ENCODE measurements around the gene PNLIPRP2.

PNLIPRP2 gene

DNA sequence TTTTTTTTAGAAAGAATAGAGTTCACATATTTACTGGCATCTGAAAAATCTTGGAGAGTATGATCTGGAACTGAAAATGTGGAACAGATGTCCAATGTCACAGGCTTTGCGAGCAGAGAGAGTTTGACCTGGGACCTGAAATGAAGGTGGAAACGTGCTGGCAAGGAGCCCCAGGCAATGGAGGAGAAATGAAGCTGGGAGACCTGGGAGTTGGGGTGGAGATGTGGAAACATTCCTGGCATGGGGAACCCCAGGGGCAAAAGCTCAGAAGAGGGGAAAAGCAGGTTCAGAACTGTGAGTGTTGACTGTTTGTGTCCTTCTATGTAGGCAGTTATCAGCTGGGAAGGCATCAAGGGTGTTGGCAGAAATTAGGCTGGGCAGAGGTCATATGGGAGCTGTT is 7.3 kb upstream of the PNLIPRP2 start:
- no peak for DNase-seq

DNA sequence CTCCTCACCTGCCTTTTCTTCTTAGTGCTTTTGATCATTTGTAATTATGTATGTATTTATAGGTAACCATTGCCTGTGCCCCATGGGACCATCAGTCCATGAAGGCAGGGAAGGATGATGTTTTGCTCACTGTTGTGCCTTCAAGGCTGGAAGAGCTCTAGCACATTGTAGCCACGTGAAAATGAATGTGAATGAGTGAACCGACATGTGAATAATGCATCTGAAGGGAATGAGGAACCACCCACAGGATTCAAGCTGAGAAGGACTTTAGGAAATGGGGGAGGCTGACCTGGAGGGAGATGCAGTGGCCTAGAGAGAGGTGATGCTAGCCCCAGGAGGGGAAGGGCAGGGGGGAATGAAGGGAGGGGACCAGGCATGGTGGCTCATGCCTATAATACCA is 6.0 kb upstream of the PNLIPRP2 start:
- no peak for DNase-seq

DNA sequence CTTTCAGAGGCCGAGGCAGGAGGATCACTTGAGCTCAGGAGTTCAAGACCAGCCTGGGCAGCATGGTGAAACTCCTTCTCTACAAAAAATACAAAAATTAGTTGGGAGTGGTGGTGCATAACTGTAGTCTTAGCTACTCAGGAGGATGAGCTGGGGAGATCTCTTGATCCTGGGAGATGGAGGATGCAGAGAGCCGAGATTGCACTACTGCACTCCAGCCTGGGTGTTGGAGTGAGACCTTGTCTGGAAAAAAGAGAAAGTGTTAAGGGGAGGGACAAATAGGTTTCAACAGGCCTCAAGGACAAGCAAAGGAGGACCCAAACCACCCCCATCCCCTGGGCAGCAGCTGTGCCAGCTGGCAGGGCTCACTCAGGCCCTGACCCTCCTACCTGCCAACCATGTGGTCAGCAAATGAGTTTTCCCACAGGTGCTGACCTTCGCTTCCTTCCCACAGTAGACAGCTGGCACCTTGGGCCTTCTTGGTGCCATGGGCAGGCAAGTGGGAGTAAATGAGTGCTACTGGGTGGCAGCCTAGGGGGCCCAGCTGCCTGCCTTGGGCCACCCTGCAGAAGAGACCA is 5.5 kb upstream of the PNLIPRP2 start:
- no peak for DNase-seq

GRCh38 chr10:116621476-116621875 is 723 bp downstream of the PNLIPRP2 start:
- DNase-seq, result no peak

- no peak for DNase-seq
Observed at GRCh38 chr10:116621934-116622655, 1.3 kb downstream of the PNLIPRP2 start.

DNA sequence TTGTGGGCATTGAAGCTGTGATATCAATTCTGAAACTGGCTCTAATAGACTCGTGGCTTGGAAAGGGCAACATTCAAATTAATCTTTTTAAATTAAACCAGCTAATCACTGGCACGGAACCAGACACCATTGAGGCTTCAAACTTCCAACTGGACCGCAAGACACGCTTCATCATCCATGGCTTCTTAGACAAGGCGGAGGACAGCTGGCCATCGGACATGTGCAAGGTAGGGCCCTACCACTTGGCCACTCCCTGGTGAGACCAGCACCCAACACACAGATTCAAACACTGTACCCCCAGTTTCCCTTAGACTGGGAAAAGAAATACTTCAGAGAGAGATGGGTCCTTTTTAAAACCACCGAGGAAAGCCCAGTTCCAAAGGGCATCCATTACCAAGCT is 5.1 kb downstream of the PNLIPRP2 start:
- DNase-seq, result no peak

- DNase-seq, result no peak
Observed at GRCh38 chr10:116626815-116627214, 6.1 kb downstream of the PNLIPRP2 start.

DNA sequence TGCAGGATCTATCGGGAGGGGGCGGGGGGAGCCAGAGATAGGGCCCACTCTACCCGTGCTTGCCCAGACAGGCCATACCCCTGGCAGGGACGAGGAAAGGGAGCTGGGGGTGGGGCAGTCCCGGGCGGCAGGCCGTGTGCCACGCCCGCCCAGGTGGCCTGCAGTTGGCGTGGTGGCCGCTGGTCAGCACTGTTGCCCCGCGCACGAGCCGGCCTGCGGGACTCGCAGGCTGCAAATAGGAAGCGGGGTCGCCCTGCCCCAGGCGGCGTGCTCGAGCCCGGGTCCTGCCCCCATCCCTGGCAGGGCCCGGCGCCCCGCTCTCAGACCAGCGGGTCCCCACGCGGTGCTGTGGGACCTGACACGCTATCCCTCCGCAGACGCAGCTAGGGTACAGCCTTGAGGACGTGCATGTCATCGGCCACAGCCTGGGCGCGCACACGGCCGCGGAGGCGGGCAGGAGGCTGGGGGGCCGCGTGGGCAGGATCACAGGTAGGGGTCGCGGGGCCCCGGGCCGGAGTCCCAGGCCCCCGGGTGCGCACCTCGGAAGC is 6.7 kb downstream of the PNLIPRP2 start:
- no peak for DNase-seq

GRCh38 chr10:116629340-116629739 is 8.6 kb downstream of the PNLIPRP2 start:
- DNase-seq, result no peak

DNA sequence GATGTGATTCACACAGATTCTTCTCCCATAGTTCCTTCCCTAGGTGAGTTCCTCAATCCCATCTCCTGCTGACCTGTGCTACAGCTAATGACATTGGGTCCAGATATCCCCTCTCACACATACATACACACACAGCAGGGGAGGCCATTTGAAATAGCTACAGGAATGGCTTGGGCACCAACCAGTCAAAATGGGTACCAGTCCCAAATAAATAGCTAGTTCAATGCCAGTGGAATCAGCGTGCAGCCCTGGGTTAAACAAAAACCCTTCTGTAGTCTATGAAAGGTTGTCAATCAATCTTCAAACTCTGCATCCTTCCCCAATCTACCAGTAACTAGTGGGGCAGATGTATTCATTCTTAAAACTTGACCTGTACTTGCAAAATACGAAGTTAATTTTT is 9.3 kb downstream of the PNLIPRP2 start:
- DNase-seq, result no peak

GRCh38 chr10:116631871-116632295 is 11.1 kb downstream of the PNLIPRP2 start:
- DNase-seq, result no peak

- DNase-seq, result no peak
Observed at GRCh38 chr10:116632596-116633215, 12.0 kb downstream of the PNLIPRP2 start.

DNA sequence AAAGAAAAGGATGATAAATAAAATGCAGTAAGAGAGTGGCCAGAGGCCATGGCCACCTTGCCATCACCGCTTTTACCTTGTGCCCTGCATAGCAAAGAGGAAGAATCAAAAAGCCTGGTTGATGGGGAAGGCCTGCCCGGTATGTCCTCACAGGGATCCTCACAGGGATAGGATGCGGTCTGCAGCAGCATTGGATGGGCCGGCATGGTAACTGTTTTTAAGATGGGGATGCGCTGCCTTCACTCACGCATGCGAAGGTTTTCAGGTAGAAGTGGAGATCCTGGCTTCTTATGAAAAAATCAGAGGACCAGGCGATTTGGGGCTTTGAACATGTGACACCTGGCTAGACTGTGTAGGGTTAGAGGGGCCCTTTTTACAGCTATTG is 12.5 kb downstream of the PNLIPRP2 start:
- no peak for DNase-seq

GRCh38 chr10:116634126-116634975 is 13.6 kb downstream of the PNLIPRP2 start:
- no peak for DNase-seq

DNA sequence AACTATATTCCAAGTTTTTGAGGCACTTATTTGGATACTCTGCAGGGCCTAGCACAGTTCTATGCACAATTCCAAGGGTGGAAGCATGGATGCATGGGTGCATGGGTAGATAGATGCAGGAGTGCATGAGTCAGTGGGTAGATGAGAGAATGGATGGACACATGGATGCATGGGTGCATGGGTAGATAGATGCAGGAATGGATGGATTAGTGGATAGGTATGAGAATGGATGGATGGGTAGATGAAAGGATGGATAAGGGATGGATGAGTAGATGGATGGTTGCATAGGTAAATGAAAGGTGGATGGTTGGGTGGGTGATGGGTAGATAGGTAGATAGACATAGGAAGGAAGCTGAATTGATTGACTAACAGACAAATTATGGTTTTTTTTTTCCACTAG is 15.6 kb downstream of the PNLIPRP2 start:
- no peak for DNase-seq

GRCh38 chr10:116636976-116637375 is 16.2 kb downstream of the PNLIPRP2 start:
- no peak for DNase-seq

- no peak for DNase-seq
Observed at GRCh38 chr10:116637830-116638229, 17.1 kb downstream of the PNLIPRP2 start.

GRCh38 chr10:116646502-116646901 is 25.7 kb downstream of the PNLIPRP2 start:
- DNase-seq, result no peak

DNA sequence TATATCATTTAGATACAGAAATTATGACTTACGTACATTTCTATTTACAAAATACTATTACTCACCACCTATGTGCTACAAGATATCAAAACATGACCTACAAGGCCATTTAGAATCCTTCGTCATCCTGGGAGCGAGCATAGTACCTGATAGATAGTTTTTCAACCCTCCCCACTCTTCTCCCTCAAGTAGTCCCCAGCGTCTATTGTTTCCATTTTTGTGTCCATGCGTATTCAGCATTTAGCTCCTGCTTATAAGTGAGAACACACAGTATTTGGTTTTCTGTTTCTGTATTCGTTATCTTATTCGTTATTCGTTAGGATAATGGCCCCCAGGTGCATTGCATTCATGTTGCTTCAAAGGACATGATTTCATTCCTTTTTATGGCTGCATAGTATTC is 28.1 kb downstream of the PNLIPRP2 start:
- no peak for DNase-seq

DNA sequence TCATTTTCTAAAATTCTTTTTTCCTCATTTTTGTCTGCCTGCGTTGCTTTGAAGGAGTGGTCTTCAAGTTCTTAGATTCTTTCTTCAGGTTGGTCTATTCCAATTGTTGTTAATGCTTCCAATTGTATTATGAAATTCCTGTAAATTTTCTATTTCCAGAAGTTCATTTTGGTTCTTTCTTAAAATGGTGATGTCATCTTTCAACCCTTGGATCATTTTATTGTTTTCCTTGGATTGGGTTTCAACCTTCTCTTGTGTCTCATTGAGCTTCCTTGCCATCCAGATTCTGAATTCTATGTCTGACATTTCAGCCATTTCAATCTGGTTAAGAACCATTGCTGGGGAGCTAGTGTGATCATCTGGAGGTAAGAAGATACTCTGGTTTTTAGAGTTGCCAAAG is 33.1 kb downstream of the PNLIPRP2 start:
- DNase-seq, result no peak

DNA sequence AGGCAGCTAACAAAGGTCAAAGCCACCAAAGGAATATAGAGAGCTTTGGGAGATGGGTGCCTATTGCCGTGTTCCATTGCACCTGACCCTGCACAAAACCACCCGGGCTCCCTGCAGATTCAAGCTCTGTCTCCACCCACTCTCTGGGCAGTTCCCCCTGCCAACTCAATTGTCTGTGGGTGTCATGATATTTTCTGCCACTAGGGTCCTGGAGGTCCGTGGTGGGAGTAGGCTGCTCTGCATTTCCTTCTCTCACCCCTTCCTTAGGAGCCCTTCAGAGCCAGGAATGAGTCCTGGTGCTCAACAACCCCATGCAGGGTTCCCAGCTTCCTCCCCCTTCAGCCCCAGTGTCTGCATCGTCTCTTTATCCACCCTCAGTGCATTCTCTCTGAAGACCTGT is 34.1 kb downstream of the PNLIPRP2 start:
- DNase-seq, result no peak

GRCh38 chr10:116655568-116655967 is 34.8 kb downstream of the PNLIPRP2 start:
- DNase-seq, result no peak

DNA sequence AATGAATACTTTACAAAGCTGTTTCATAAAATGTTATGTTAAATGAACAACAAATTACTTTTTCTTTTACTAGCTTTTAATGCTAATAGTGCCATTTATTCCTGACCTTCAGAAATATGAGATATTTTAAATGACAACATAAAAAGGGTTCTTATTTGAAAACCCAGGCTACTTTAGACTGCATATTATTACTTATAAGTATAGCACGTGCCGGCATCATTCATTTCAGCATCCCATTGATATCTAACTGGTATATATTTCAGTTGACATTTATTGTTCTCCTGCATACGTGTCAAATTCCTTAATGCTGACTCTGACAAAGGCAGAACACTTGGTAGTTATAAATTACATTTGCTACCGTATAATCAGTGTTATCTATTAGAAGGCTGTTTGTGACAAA is 35.3 kb downstream of the PNLIPRP2 start:
- DNase-seq, result no peak
